H9 (cell line): ENCODE measurements around the gene MYRIP. TPM values are rescaled to one million over a fixed set of nuclear protein-coding genes. Genes with fewer than 3 reads are reported as not detected.

Source experiments
- DNase-seq: peaks from one replicate; pipeline ENCODE4 v3.0.0-alpha.2; 2017
- H2AFZ ChIP-seq: one replicate; pipeline ENCODE4 v1.6.1; 2013; ENCODE audit warnings: mild to moderate bottlenecking, low read length, control low read depth, moderate library complexity
- H2AK5ac ChIP-seq: 2 replicates; pipeline ENCODE4 v1.6.1; 2013; ENCODE audit warnings: low read length, control low read depth, mixed read lengths; ENCODE audit not compliant: insufficient read length
- H2BK120ac ChIP-seq: one replicate; pipeline ENCODE4 v1.6.1; 2013; ENCODE audit warnings: low read depth, mild to moderate bottlenecking, low read length, control low read depth, inconsistent platforms; ENCODE audit not compliant: poor library complexity, severe bottlenecking
- H2BK12ac ChIP-seq: 2 replicates; pipeline ENCODE4 v1.6.1; 2013; ENCODE audit warnings: low read length, control low read depth, mixed read lengths, low read depth; ENCODE audit not compliant: insufficient read length
- H2BK15ac ChIP-seq: 2 replicates; pipeline ENCODE4 v1.6.1; 2013; ENCODE audit warnings: low read depth, low read length, control low read depth
- H2BK20ac ChIP-seq: one replicate; pipeline ENCODE4 v1.6.1; 2013; ENCODE audit warnings: low read depth, mild to moderate bottlenecking, low read length, control low read depth, inconsistent platforms; ENCODE audit not compliant: poor library complexity, severe bottlenecking
- H2BK5ac ChIP-seq: 2 replicates; pipeline ENCODE4 v1.6.1; 2013; ENCODE audit warnings: low read length, control low read depth, mixed read lengths; ENCODE audit not compliant: insufficient read length
- H3K14ac ChIP-seq: 2 replicates; pipeline ENCODE4 v1.6.1; 2013; ENCODE audit warnings: low read length, control low read depth; ENCODE audit not compliant: insufficient read depth
- H3K18ac ChIP-seq: 2 replicates; pipeline ENCODE4 v1.6.1; 2013; ENCODE audit warnings: low read depth, mild to moderate bottlenecking, mixed read lengths, low read length, control low read depth; ENCODE audit not compliant: insufficient read length
- H3K23ac ChIP-seq: 2 replicates; pipeline ENCODE4 v1.6.1; 2013; ENCODE audit warnings: low read length, control low read depth, mixed read lengths, low read depth; ENCODE audit not compliant: insufficient read length
- H3K23me2 ChIP-seq: 2 replicates; pipeline ENCODE4 v1.6.1; 2013; ENCODE audit warnings: low read depth, mild to moderate bottlenecking, mixed read lengths, low read length, control low read depth; ENCODE audit not compliant: insufficient read length, poor library complexity, severe bottlenecking
- H3K27ac ChIP-seq: 2 replicates; pipeline ENCODE4 v1.5.1; 2013; ENCODE audit warnings: low read length, control low read depth, mixed read lengths, low read depth; ENCODE audit not compliant: insufficient read length
- H3K27me3 ChIP-seq: 2 replicates; pipeline ENCODE4 v1.6.1; 2013; ENCODE audit warnings: low read length, control low read depth, inconsistent platforms; ENCODE audit not compliant: insufficient read depth
- H3K4ac ChIP-seq: 2 replicates; pipeline ENCODE4 v1.6.1; 2013; ENCODE audit warnings: low read depth, mild to moderate bottlenecking, control low read depth, inconsistent platforms, low read length, moderate library complexity
- H3K4me1 ChIP-seq: 2 replicates; pipeline ENCODE4 v1.6.1; 2013; ENCODE audit warnings: low read length, control low read depth, inconsistent platforms; ENCODE audit not compliant: insufficient read depth
- H3K4me2 ChIP-seq: 2 replicates; pipeline ENCODE4 v1.6.1; 2013; ENCODE audit warnings: low read length, control low read depth, mixed read lengths; ENCODE audit not compliant: insufficient read length, insufficient read depth
- H3K56ac ChIP-seq: 2 replicates; pipeline ENCODE4 v1.6.1; 2013; ENCODE audit warnings: low read depth, mild to moderate bottlenecking, mixed read lengths, low read length, control low read depth; ENCODE audit not compliant: insufficient read length
- H3K79me1 ChIP-seq: 2 replicates; pipeline ENCODE4 v1.6.1; 2013; ENCODE audit warnings: low read depth, mild to moderate bottlenecking, moderate library complexity, low read length, control low read depth, inconsistent platforms; ENCODE audit not compliant: insufficient read depth, poor library complexity, severe bottlenecking
- H3K79me2 ChIP-seq: 2 replicates; pipeline ENCODE4 v1.6.1; 2013; ENCODE audit warnings: low read length, control low read depth, inconsistent platforms; ENCODE audit not compliant: insufficient read depth
- H3K9ac ChIP-seq: 2 replicates; pipeline ENCODE4 v1.6.1; 2013; ENCODE audit warnings: low read length, control low read depth, mixed read lengths; ENCODE audit not compliant: insufficient read length; ENCODE audit errors: extremely low read depth
- H3K9me3 ChIP-seq: one replicate; pipeline ENCODE4 v1.6.1; 2013; ENCODE audit warnings: low read depth, low read length, inconsistent platforms; ENCODE audit not compliant: control insufficient read depth
- H3T11ph ChIP-seq: one replicate; pipeline ENCODE4 v1.6.1; 2013; ENCODE audit warnings: mild to moderate bottlenecking, low read length, control low read depth, inconsistent platforms
- H4K20me1 ChIP-seq: one replicate; pipeline ENCODE4 v1.6.1; 2013; ENCODE audit not compliant: control insufficient read depth, insufficient read length, insufficient read depth
- H4K5ac ChIP-seq: 2 replicates; pipeline ENCODE4 v1.6.1; 2013; ENCODE audit warnings: low read depth, mild to moderate bottlenecking, mixed read lengths, low read length, control low read depth; ENCODE audit not compliant: insufficient read length
- H4K8ac ChIP-seq: replicated peaks from 2 replicates; pipeline ENCODE4 v1.6.1; 2013; ENCODE audit warnings: low read length, control low read depth, mixed read lengths, low read depth; ENCODE audit not compliant: insufficient read length
- H4K91ac ChIP-seq: 2 replicates; pipeline ENCODE4 v1.6.1; 2013; ENCODE audit warnings: low read depth, mild to moderate bottlenecking, moderate library complexity, mixed read lengths, low read length, control low read depth; ENCODE audit not compliant: insufficient read length
- H3K27ac Mint-ChIP-seq, 3 experiments: 2 replicates in 2 of 3; 3 replicates in 1 of 3; pipeline ENCODE4 v1.8.0; 2020 to 2021; ENCODE audit warnings: mixed read lengths in 3 of 3, mild to moderate bottlenecking in 1 of 3, moderate library complexity in 1 of 3
- H3K27me3 Mint-ChIP-seq: 2 replicates; pipeline ENCODE4 v1.8.0; 2021; ENCODE audit warnings: low read depth, mild to moderate bottlenecking, moderate library complexity, mixed read lengths
- H3K36me3 Mint-ChIP-seq, 3 experiments: 2 replicates in 2 of 3; 3 replicates in 1 of 3; pipeline ENCODE4 v1.8.0; 2020 to 2021; ENCODE audit warnings: low read depth in 3 of 3, mixed read lengths in 3 of 3; ENCODE audit not compliant: insufficient read depth in 1 of 3
- H3K4me1 Mint-ChIP-seq, 2 experiments: 2 replicates each; pipeline ENCODE4 v1.8.0; 2020; ENCODE audit warnings: mixed read lengths in 2 of 2
- H3K4me3 Mint-ChIP-seq, 2 experiments: 2 replicates in 1 of 2; 3 replicates in 1 of 2; pipeline ENCODE4 v1.8.0; 2020 to 2021; ENCODE audit warnings: mild to moderate bottlenecking in 2 of 2, mixed read lengths in 2 of 2, moderate library complexity in 1 of 2
- H3K9me3 Mint-ChIP-seq, 2 experiments: 2 replicates in 1 of 2; 3 replicates in 1 of 2; pipeline ENCODE4 v1.8.0; 2020; ENCODE audit warnings: mild to moderate bottlenecking in 2 of 2, mixed read lengths in 2 of 2, moderate library complexity in 1 of 2
- total RNA-seq: library from RNA; stranded (reverse); gene quantifications from 2 replicates; pipeline ENCODE4 v1.2.1, GENCODE V29; 2021
- TF ChIP-seq, protein P1 (sequence below): fragments of 200-600 bp; sonication (generic); conservative IDR thresholded peaks from 3 replicates; pipeline ENCODE4 v1.8.0; 2021; ENCODE audit warnings: antibody characterized with exemption, mild to moderate bottlenecking

Gene MYRIP
- total RNA-seq, 1 experiment from 2014 or later = 1.8 TPM

DNA sequence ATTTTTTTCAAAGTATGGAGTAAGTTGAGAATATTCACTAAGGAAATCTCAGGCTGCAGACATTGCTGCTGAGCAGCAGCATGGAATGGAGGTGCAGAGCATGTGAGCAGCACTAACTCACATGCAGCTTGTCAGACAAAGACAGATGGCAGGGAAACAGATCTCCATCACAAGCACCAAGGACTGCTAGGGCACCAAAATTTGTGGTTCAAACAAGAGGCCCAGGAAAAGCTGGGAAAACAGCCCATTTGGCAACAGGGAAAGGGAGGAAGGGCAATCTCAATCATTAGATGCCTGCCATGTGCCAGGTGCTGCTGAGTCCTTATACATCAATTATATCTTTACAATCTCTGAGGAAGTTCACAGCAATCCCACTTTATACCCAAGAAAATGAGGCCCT, 452.9 kb downstream of the MYRIP start:
- no peak overlapping the region for H3K18ac ChIP-seq
- H3K27me3 ChIP-seq = no peaks in the 10 kb centered on the region
- peaks cover 4 to 9% of the 10 kb centered on the region in 2 experiments for H3K4me1 Mint-ChIP-seq
- no peaks in the 10 kb centered on the region for H3K36me3 Mint-ChIP-seq
- H4K20me1 ChIP-seq = no peaks in the 10 kb centered on the region
- no peak overlapping the region for H3K56ac ChIP-seq
- H2AFZ ChIP-seq = no peak overlapping the region
- no peak overlapping the region for H3K23ac ChIP-seq
- H3K4me3 Mint-ChIP-seq = no peak overlapping the region
- no peak overlapping the region for H3K14ac ChIP-seq
- no peaks in the 10 kb centered on the region for H3K9me3 ChIP-seq
- no peaks in the 10 kb centered on the region for H3K9me3 Mint-ChIP-seq
- H2AK5ac ChIP-seq = no peak overlapping the region
- no peak overlapping the region for H2BK20ac ChIP-seq
- H3K4me2 ChIP-seq = no peak overlapping the region
- no peak overlapping the region for H3K9ac ChIP-seq
- no peaks in the 10 kb centered on the region for H3K79me2 ChIP-seq
- no peak overlapping the region for H2BK12ac ChIP-seq
- H2BK5ac ChIP-seq = no peak overlapping the region
- H2BK15ac ChIP-seq = no peak overlapping the region
- no peak overlapping the region for H4K5ac ChIP-seq
- TF ChIP-seq, protein P1, sequence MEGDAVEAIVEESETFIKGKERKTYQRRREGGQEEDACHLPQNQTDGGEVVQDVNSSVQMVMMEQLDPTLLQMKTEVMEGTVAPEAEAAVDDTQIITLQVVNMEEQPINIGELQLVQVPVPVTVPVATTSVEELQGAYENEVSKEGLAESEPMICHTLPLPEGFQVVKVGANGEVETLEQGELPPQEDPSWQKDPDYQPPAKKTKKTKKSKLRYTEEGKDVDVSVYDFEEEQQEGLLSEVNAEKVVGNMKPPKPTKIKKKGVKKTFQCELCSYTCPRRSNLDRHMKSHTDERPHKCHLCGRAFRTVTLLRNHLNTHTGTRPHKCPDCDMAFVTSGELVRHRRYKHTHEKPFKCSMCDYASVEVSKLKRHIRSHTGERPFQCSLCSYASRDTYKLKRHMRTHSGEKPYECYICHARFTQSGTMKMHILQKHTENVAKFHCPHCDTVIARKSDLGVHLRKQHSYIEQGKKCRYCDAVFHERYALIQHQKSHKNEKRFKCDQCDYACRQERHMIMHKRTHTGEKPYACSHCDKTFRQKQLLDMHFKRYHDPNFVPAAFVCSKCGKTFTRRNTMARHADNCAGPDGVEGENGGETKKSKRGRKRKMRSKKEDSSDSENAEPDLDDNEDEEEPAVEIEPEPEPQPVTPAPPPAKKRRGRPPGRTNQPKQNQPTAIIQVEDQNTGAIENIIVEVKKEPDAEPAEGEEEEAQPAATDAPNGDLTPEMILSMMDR = no peak
- H3K79me1 ChIP-seq = no peaks in the 10 kb centered on the region
- H3K27me3 Mint-ChIP-seq = no peaks in the 10 kb centered on the region; the same call in 1 of the 2 replicates
- no peak overlapping the region for H3K27ac ChIP-seq
- H3K4ac ChIP-seq = no peak overlapping the region
- H4K8ac ChIP-seq = no peak overlapping the region
- no peaks in the 10 kb centered on the region for H3K4me1 ChIP-seq
- no peak overlapping the region for H3K27ac Mint-ChIP-seq
- H2BK120ac ChIP-seq = no peak overlapping the region
- H3T11ph ChIP-seq = no peak overlapping the region
- no peak for DNase-seq
- no peak overlapping the region for H4K91ac ChIP-seq
- no peaks in the 10 kb centered on the region for H3K23me2 ChIP-seq
